PC-9 (cell line): ENCODE data around the gene SEMA5A.

Source experiments
- CTCF ChIP-seq: fragments of 200-600 bp; sonication (generic); conservative IDR thresholded peaks from 2 replicates; pipeline ENCODE4 v1.6.1; 2017; ENCODE audit warnings: mixed run types, antibody characterized with exemption, mild to moderate bottlenecking, moderate library complexity
- EZH2 ChIP-seq: fragments of 200-600 bp; sonication (generic); IDR thresholded peaks from 2 replicates; pipeline ENCODE4 v1.8.0; 2017; ENCODE audit warnings: antibody characterized with exemption, low read depth

GRCh38 chr5:9209846-9210492 lies 335.9 kb downstream of the SEMA5A start:
- TF ChIP-seq CTCF (no peak), EZH2 (no peak)
